Neural cell (in vitro differentiated cells): ENCODE results near the gene NOP14.

Experiments
- EP300 ChIP-seq: fragments of 450-650 bp; conservative IDR thresholded peaks from 2 replicates; pipeline ENCODE4 v1.6.1; 2014; ENCODE audit warnings: antibody characterized with exemption, mild to moderate bottlenecking, moderate library complexity; ENCODE audit not compliant: poor library complexity, severe bottlenecking
- EZH2 ChIP-seq: fragments of 200-600, 300-800 bp; shearing (Covaris generic), sonication (generic); IDR thresholded peaks from 2 replicates; pipeline ENCODE4 v1.6.1; 2014; ENCODE audit warnings: antibody characterized with exemption, low read length, borderline replicate concordance, mild to moderate bottlenecking; ENCODE audit not compliant: insufficient read depth, poor library complexity, severe bottlenecking
- MXI1 ChIP-seq: fragments of 450-650 bp; conservative IDR thresholded peaks from 2 replicates; pipeline ENCODE4 v1.6.1; 2014; ENCODE audit warnings: antibody characterized with exemption, mild to moderate bottlenecking; ENCODE audit not compliant: poor library complexity, severe bottlenecking
- POLR2AphosphoS5 ChIP-seq: IDR thresholded peaks from 2 replicates; pipeline ENCODE4 v1.6.1; 2012
- RAD21 ChIP-seq: fragments of 450-650 bp; conservative IDR thresholded peaks from 2 replicates; pipeline ENCODE4 v1.6.1; 2014; ENCODE audit warnings: antibody characterized with exemption, mild to moderate bottlenecking, moderate library complexity
- TAF1 ChIP-seq: IDR thresholded peaks from 2 replicates; pipeline ENCODE4 v1.6.1; 2012; ENCODE audit warnings: low read depth
- TF ChIP-seq, protein P1 (sequence below): fragments of 450-650 bp; IDR thresholded peaks from 2 replicates; pipeline ENCODE4 v1.5.1; 2014; ENCODE audit warnings: antibody characterized with exemption, mild to moderate bottlenecking, moderate library complexity; ENCODE audit not compliant: poor library complexity, severe bottlenecking
- TF ChIP-seq, protein P2 (sequence below): IDR thresholded peaks from 2 replicates; pipeline ENCODE4 v1.6.1; 2012; ENCODE audit warnings: borderline replicate concordance

DNA sequence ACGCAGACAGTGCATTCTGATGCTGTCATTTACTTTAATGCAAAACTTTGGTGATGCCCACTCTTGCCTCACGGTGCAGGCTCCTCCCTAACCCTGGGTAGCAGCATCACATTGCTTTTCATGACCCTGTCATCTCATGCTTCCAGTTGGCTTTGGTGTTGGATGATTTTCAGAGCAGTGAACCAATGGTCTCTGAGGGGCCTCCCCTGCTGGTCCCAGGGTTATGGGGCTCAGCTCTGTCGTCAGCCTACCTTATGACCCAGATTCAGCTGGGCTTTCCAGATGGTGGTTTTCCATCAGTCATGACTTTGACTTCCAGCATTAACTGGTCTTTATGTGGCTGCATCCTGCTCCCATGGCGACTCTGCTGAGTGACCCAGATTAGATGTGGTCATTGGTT, 56.0 kb downstream of the NOP14 start:
- TF ChIP-seq EZH2 = no peak
- TF ChIP-seq, protein P1, sequence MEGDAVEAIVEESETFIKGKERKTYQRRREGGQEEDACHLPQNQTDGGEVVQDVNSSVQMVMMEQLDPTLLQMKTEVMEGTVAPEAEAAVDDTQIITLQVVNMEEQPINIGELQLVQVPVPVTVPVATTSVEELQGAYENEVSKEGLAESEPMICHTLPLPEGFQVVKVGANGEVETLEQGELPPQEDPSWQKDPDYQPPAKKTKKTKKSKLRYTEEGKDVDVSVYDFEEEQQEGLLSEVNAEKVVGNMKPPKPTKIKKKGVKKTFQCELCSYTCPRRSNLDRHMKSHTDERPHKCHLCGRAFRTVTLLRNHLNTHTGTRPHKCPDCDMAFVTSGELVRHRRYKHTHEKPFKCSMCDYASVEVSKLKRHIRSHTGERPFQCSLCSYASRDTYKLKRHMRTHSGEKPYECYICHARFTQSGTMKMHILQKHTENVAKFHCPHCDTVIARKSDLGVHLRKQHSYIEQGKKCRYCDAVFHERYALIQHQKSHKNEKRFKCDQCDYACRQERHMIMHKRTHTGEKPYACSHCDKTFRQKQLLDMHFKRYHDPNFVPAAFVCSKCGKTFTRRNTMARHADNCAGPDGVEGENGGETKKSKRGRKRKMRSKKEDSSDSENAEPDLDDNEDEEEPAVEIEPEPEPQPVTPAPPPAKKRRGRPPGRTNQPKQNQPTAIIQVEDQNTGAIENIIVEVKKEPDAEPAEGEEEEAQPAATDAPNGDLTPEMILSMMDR = no peak
- no peak for TF ChIP-seq TAF1
- TF ChIP-seq POLR2AphosphoS5 = no peak
- no peak for TF ChIP-seq EP300
- no peak for TF ChIP-seq RAD21
- TF ChIP-seq, protein P2, sequence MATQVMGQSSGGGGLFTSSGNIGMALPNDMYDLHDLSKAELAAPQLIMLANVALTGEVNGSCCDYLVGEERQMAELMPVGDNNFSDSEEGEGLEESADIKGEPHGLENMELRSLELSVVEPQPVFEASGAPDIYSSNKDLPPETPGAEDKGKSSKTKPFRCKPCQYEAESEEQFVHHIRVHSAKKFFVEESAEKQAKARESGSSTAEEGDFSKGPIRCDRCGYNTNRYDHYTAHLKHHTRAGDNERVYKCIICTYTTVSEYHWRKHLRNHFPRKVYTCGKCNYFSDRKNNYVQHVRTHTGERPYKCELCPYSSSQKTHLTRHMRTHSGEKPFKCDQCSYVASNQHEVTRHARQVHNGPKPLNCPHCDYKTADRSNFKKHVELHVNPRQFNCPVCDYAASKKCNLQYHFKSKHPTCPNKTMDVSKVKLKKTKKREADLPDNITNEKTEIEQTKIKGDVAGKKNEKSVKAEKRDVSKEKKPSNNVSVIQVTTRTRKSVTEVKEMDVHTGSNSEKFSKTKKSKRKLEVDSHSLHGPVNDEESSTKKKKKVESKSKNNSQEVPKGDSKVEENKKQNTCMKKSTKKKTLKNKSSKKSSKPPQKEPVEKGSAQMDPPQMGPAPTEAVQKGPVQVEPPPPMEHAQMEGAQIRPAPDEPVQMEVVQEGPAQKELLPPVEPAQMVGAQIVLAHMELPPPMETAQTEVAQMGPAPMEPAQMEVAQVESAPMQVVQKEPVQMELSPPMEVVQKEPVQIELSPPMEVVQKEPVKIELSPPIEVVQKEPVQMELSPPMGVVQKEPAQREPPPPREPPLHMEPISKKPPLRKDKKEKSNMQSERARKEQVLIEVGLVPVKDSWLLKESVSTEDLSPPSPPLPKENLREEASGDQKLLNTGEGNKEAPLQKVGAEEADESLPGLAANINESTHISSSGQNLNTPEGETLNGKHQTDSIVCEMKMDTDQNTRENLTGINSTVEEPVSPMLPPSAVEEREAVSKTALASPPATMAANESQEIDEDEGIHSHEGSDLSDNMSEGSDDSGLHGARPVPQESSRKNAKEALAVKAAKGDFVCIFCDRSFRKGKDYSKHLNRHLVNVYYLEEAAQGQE = no peak
- no peak for TF ChIP-seq MXI1
